DOHH2 (cell line): Measurements from ENCODE around the gene IGFL4.

ENCODE experiments used
- H3F3A ChIP-seq: fragments of 200-600 bp; sonication (generic), shearing (Covaris generic); 2 replicates; pipeline ENCODE4 v1.6.0; 2016; ENCODE audit warnings: antibody characterized with exemption, mild to moderate bottlenecking; ENCODE audit not compliant: control insufficient read depth, insufficient read depth
- H3K27ac ChIP-seq: fragments of 200-600 bp; sonication (generic); 2 replicates; pipeline ENCODE4 v1.5.1; 2014; ENCODE audit warnings: low read depth, mild to moderate bottlenecking, low read length, moderate library complexity
- H3K27me3 ChIP-seq: fragments of 200-600 bp; sonication (generic); 2 replicates; pipeline ENCODE4 v1.6.1; 2014; ENCODE audit warnings: mild to moderate bottlenecking, low read length, mixed read lengths; ENCODE audit not compliant: control insufficient read depth
- H3K36me3 ChIP-seq: fragments of 200-600 bp; sonication (generic); 2 replicates; pipeline ENCODE4 v1.6.1; 2014; ENCODE audit warnings: mild to moderate bottlenecking, low read length, moderate library complexity, mixed read lengths; ENCODE audit not compliant: control insufficient read depth
- H3K4me1 ChIP-seq: fragments of 200-600 bp; sonication (generic); 2 replicates; pipeline ENCODE4 v1.6.1; 2014; ENCODE audit warnings: mild to moderate bottlenecking, low read length, mixed read lengths; ENCODE audit not compliant: control insufficient read depth
- H3K4me2 ChIP-seq: fragments of 200-600 bp; sonication (generic); 2 replicates; pipeline ENCODE4 v1.6.0; 2014; ENCODE audit warnings: mild to moderate bottlenecking, low read length, moderate library complexity
- H3K4me3 ChIP-seq: fragments of 200-600 bp; sonication (generic); 2 replicates; pipeline ENCODE4 v1.5.1; 2014; ENCODE audit warnings: mild to moderate bottlenecking, low read length, mixed read lengths
- H3K79me2 ChIP-seq: fragments of 200-600 bp; sonication (generic); 2 replicates; pipeline ENCODE4 v1.6.1; 2014; ENCODE audit warnings: mild to moderate bottlenecking, low read length, mixed read lengths; ENCODE audit not compliant: control insufficient read depth
- H3K9me2 ChIP-seq: fragments of 200-600 bp; sonication (generic); replicated peaks from 2 replicates; pipeline ENCODE4 v1.6.1; 2014; ENCODE audit warnings: mild to moderate bottlenecking, low read length, mixed read lengths; ENCODE audit not compliant: control insufficient read depth
- H3K9me3 ChIP-seq: fragments of 200-600 bp; sonication (generic); 2 replicates; pipeline ENCODE4 v1.6.1; 2014; ENCODE audit warnings: antibody characterized with exemption, low read length, mixed read lengths; ENCODE audit not compliant: control insufficient read depth, insufficient read depth
- H4K20me1 ChIP-seq: fragments of 200-600 bp; sonication (generic); 2 replicates; pipeline ENCODE4 v1.6.0; 2014; ENCODE audit warnings: low read depth, mild to moderate bottlenecking, antibody characterized with exemption, low read length, moderate library complexity; ENCODE audit not compliant: control insufficient read depth, insufficient read depth
- EZH2phosphoT487 ChIP-seq: fragments of 200-600 bp; sonication (generic); IDR thresholded peaks from 2 replicates; pipeline ENCODE4 v1.6.1; 2017; ENCODE audit warnings: borderline replicate concordance, mild to moderate bottlenecking, antibody characterized with exemption, low read length, moderate library complexity, mixed read lengths
- TF ChIP-seq, protein P1 (sequence below): fragments of 200-600 bp; sonication (generic); IDR thresholded peaks from one replicate; pipeline ENCODE4 v1.5.1; 2014; ENCODE audit warnings: antibody characterized with exemption, mild to moderate bottlenecking, low read depth, low read length; ENCODE audit not compliant: poor library complexity, severe bottlenecking

IGFL4 gene

DNA sequence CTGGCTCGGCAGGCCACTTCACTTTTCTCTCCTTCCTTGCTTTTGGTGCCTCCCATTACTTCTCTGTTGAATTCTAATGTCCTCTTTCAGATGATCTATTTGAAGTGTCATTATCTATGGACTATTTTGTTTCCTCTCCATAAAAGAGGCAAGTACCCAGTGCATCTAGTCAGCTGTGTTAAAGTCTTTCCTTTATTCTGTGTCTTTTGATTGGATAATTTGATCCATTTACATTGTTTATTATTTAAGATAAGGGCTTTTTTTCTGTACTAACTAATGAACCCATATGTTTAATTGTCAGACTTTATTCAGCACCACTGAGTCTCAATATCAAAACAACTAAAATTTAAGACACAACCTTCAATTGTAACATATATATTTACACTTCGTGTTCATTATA is 47.3 kb upstream of the IGFL4 start:
- Histone ChIP-seq H3K27ac (no peak overlapping the region), H3K4me3 (no peak overlapping the region), H3F3A (no peaks in the 10 kb centered on the region), H3K9me2 (no peaks in the 10 kb centered on the region), H3K79me2 (no peaks in the 10 kb centered on the region), H3K27me3 (peaks cover 23% of the 10 kb centered on the region), H3K4me1 (no peaks in the 10 kb centered on the region), H4K20me1 (no peaks in the 10 kb centered on the region), H3K4me2 (no peak overlapping the region), H3K9me3 (no peaks in the 10 kb centered on the region; the same call in 1 of the 2 replicates), H3K36me3 (no peaks in the 10 kb centered on the region)
- TF ChIP-seq, protein P1, sequence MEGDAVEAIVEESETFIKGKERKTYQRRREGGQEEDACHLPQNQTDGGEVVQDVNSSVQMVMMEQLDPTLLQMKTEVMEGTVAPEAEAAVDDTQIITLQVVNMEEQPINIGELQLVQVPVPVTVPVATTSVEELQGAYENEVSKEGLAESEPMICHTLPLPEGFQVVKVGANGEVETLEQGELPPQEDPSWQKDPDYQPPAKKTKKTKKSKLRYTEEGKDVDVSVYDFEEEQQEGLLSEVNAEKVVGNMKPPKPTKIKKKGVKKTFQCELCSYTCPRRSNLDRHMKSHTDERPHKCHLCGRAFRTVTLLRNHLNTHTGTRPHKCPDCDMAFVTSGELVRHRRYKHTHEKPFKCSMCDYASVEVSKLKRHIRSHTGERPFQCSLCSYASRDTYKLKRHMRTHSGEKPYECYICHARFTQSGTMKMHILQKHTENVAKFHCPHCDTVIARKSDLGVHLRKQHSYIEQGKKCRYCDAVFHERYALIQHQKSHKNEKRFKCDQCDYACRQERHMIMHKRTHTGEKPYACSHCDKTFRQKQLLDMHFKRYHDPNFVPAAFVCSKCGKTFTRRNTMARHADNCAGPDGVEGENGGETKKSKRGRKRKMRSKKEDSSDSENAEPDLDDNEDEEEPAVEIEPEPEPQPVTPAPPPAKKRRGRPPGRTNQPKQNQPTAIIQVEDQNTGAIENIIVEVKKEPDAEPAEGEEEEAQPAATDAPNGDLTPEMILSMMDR: no peak
- TF ChIP-seq EZH2phosphoT487: no peak

DNA sequence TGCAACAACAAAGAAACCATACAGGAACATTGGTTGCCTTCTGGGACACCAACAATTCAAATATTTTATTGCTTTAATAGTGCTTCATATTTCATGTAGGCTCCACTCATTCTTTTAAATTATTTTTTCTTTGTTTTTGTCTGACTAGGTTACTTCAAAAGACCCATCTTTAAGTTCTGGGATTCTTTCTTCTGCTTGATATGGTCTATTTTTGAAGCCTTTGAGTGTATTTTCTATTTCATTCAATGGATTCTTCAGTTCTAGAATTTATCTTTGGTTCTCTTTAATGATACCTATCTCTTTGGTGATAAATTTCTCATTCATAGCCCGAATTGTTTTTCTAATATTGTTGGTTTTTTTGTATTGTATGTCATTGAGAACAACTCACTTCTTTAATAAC is 45.1 kb upstream of the IGFL4 start:
- H3K27ac ChIP-seq: no peak overlapping the region
- H3K27me3 ChIP-seq: peaks cover 17% of the 10 kb centered on the region
- no peak for TF ChIP-seq EZH2phosphoT487
- TF ChIP-seq, protein P1: no peak
- no peaks in the 10 kb centered on the region for H3K9me2 ChIP-seq
- H3K4me2 ChIP-seq: no peak overlapping the region
- no peak overlapping the region for H3K4me3 ChIP-seq
- H3K9me3 ChIP-seq: no peaks in the 10 kb centered on the region; the same call in 1 of the 2 replicates
- no peaks in the 10 kb centered on the region for H3K36me3 ChIP-seq
- H3K79me2 ChIP-seq: no peaks in the 10 kb centered on the region
- H3K4me1 ChIP-seq: no peaks in the 10 kb centered on the region
- no peaks in the 10 kb centered on the region for H3F3A ChIP-seq
- H4K20me1 ChIP-seq: no peaks in the 10 kb centered on the region; the same call in 1 of the 2 replicates

DNA sequence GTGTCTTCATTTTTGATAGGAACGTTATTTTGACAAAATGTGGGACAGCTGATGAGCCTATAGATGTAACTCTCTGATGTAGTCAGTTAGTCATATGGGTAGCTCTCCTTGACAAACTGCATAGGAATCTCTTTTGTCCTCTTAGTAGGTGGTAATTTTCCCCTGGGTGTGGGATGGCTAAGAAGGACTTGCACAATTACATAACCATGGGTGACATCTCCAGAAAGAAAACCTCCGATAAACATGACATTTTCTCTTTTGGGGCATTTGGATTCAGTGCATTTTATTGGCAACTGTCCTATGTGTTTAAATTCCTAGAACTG is 41.9 kb upstream of the IGFL4 start:
- no peaks in the 10 kb centered on the region for H3K4me1 ChIP-seq

More for the DNA sequence above, 41.9 kb upstream of the IGFL4 start:
- H3K36me3 ChIP-seq: no peaks in the 10 kb centered on the region
- H3K9me3 ChIP-seq: no peaks in the 10 kb centered on the region; the same call in 1 of the 2 replicates
- no peak overlapping the region for H3K4me2 ChIP-seq
- no peaks in the 10 kb centered on the region for H3K9me2 ChIP-seq
- no peaks in the 10 kb centered on the region for H3F3A ChIP-seq
- peaks cover 7% of the 10 kb centered on the region for H3K27me3 ChIP-seq
- no peak overlapping the region for H3K27ac ChIP-seq
- no peak overlapping the region for H3K4me3 ChIP-seq
- H3K79me2 ChIP-seq: no peaks in the 10 kb centered on the region
- no peak for TF ChIP-seq EZH2phosphoT487
- TF ChIP-seq, protein P1: no peak
- H4K20me1 ChIP-seq: no peaks in the 10 kb centered on the region; the same call in 1 of the 2 replicates
